G401 (cell line): ENCODE results near the gene IL24. TPM values are rescaled to one million over a fixed set of nuclear protein-coding genes. Genes with fewer than 3 reads are reported as not detected.

Experiments used
- DNase-seq: peaks from one replicate; pipeline ENCODE4 v3.0.0-alpha.2; 2015; ENCODE audit warnings: low spot score
- in situ Hi-C: cut with HindIII; loops from 2 replicates; pipeline ENCODE4 v1.10.0; 2016; ENCODE audit warnings: low sequenced_read_pairs, mixed read lengths
- total RNA-seq: library from RNA; depleted of rRNA; stranded (reverse); fragments of >200 nt; shearing (Covaris generic); gene quantifications from 2 replicates; pipeline ENCODE4 v1.2.3, GENCODE V29; 2014; rRNA removed

The IL24 gene
- total RNA-seq, 1 experiment from 2014 or later, result not detected

DNA sequence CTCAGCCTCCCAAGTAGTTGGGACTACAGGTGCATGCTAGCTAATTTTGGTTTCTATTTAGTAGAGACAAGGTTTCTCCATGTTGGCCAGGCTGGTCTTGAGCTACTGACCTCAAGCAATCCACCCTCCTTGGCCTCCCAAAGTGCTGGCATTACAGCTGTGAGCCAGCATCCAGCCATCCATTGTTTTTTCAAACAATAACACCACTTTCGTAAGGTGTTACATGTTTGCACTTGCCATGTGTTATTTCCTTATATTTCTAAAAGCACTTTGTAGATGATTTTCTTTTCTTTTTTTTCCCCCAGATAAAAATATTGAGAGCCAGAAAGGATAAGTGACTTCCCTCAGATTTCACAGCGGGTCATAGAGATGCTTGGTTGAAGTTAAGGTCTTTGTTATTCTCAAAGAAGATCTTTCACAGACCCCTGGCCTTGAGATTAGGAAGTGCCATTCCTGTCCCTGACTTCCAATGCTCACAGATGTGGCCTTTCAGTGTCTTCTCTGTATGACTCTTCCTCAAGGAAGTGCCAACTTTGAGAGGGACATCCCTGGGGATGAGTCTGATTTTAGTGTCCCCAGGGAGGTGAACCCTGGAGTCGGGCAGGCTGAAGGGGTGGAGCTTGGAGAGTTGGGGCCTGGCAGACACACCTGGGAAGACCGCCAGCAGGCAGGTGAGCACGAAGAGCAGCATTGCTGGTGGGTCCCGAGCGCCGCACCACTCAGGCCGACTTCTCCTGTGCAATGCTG lies 42.8 kb downstream of the IL24 start:
- in situ Hi-C loops, result no loop called here
- DNase-seq, result no peak

DNA sequence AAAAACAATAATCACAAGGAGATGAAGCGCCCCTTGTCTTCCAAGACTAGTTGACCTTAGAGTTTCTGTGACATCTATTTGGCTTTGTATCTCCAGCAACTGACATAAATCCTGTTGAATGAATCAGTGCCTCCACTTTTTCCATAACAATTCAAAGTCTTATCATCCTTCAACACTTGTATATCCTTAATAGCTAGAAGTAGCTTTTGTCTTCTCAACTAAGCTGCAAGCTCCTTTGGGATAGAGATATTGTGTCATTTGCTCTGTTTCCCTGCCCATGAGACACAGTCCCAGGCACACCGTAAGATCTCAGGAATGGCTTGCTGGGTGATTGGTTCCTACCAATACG lies 43.3 kb downstream of the IL24 start:
- in situ Hi-C loops, result no loop called here
- DNase-seq, result no peak

DNA sequence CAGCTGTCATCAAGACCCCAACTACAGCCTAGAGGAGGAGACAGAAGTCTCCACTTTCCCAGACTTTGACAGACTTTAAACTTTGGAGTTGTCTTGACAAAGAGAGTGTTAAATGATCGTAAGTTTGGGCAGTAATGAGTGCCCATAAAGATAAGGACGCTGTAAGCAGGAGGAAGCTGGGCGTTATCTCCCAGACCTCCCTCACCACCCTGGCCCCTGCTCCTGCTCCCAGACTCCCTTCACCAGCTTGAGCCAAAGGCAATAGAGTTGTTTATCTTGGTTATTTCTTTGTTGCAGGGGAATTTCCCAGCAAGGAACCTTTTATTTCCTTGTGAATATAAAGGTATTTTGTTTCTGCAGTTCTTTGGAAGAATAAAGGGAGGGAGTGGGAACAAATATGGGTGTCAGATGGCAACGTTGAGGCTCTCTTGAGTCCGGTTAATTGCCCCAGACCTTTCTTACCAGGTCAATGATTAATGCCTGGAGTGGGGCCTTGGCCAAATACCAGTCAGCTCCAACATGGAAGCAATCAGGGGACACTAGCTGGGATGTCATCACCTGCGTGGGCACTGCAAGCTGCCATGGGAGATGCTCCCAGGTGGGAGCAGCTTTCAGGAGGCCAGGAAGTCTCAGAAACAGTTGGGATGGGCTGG lies 44.6 kb downstream of the IL24 start:
- no peak for DNase-seq
- in situ Hi-C loops, result no loop called here

DNA sequence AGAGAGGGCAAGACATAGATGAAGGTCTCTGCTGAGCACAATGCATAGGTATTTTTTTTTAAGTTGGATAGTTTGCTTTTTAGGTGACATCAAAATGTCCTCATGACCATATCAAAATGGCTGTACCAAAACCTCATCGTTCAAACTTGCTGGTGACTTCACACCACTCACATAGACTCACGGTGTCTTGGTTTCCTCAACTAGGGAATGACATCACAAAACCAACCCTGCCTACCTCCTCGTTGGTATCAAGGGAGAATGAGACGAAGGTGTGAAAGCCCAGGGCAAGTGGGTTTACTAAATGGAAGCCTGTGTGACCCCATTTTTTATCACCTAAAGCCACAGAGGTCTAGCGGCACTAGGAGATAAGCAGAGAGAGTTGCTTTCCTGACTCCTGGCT lies 47.5 kb downstream of the IL24 start:
- in situ Hi-C loops, result no loop called here

DNA sequence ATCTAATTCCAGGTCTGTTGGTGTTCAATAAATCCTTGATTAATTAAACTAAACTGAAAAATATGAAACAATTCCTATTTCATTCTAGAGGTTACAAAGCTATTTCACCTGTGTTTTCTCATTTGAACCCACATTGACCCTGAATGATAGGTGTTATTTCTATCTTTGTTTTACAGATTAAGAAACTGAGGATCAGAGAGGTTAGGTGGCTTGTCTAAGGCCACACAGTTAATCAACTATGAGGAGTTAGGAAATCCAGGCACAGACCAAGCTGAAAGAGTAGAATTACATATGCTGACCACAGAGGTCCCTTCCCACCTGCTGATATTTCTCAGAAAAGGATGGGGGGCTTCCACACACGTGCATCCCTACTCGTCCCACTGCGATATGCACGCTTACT lies 48.5 kb downstream of the IL24 start:
- DNase-seq, result no peak
- in situ Hi-C loops, result no loop called here

More for the DNA sequence above, 47.5 kb downstream of the IL24 start:
- no peak for DNase-seq

DNA sequence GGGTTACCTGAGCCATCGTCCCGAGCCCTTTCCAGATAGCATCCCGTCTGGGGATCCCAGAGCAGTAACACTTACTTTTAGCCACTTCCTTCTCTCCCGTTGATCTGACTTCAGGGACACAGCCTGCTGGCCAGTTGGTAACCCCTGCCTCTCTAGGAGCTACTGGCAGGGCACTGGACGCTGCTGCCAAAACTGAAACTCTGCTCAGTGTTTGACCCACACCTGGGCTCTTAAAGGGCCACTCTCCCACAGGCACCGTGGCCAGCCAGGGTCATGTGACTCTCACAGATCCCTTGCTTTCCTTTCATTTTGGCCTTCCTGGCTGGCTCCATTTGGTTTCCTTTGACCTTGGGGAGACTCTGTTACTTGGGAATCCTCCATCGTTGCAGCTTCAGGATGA lies 49.0 kb downstream of the IL24 start, which contains the start of gene PIGR:
Gene PIGR (minus strand): TSS at position 206 of the 400 bp plus-strand sequence. CDS start 5,935 bp downstream, outside the sequence.
- DNase-seq, result no peak
- in situ Hi-C loops, result no loop called here

DNA sequence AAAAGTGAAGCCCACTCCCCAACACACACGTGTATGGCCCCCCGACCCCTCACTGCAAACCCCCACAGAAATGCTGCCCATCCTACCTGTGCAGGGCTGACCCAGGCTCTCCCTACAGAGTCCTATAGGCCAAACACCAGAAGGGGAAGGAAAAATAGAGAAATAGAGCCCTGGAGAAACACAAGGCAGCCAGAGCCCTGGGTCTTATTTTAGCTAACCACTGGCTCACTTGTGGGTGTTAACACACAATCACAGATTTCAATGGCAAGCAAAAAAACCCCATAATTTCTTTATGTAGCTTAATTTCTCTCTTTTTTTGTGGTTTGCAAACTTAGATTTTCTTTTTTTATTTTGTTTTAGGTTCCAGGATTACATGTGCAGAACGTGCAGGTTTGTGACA lies 50.0 kb downstream of the IL24 start:
- in situ Hi-C loops, result no loop called here
- no peak for DNase-seq

DNA sequence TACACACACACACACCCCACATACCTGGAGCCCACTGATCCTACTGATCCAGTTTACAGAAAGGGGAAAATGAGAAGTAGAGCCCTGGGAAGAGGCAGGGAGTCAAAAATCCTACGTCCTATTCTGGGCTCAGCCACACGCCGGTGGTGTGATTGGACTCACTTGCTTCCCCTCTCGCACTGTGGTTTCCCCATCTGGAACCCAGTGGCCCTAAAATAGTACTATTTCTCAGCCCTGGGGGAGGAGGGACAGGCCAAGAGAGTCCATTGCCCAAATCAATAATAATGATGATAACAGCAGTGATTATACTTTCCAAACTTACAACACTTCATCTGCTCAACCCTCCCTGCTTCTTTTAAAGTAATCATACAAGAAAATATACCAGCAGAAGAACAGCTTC lies 52.0 kb downstream of the IL24 start:
- DNase-seq, result no peak
- in situ Hi-C loops, result no loop called here

DNA sequence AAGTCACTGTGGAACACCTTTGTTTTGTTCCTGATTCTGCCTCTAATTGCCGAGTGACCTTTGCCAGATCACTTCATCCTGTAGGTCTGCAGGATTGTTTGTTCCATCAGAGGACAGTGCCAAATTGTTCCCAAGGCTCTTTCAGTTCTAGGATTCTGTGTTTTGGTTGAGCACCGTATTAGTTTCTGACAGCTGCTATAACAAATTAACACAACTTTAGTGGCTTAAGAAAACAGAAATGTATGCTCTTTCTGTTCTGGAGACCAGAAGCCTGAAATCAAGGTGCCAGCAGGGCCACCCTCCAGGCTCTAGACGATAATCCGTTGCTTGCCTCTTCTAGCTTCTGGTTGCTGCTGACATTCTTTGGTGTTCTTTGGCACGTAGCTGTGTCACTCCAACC lies 52.4 kb downstream of the IL24 start:
- no peak for DNase-seq
- in situ Hi-C loops, result no loop called here

DNA sequence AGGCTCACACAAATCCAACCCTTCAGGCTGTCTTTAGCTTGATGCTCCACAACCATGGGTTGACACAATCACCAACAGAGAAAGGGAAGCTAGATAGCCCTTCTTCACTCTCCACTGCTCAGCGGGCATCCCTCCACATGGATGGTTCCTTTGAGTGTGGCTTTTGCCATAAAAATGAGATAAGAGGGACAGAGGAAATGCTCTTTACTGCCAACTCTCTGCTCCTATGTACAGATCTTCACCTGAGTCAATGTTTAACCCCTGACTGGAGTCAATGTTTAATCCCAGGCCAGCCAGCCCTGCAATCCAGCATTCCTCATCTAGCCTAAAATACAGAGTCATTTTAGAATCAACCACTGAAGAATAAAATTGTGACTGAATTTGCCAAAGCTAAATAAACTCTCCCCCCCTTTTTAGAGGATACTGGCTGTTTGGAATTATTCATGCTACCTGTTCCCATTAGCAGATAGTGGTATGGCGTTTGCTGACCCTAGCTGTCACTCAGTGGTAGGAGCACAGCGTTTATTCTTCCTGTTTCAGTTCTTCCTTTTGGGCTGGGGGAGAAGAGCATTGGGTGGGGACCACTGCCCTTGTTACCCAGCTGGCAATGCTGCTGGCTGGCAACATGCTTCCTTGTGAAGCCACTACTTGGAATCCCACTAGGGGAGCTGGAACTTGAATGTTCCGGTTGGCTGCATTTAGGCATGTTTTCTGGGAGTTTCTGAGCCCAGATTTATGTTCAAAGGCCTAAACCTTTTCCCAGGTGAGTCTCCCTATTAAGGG lies 54.3 kb downstream of the IL24 start:
- no peak for DNase-seq
- in situ Hi-C loops, result no loop called here

DNA sequence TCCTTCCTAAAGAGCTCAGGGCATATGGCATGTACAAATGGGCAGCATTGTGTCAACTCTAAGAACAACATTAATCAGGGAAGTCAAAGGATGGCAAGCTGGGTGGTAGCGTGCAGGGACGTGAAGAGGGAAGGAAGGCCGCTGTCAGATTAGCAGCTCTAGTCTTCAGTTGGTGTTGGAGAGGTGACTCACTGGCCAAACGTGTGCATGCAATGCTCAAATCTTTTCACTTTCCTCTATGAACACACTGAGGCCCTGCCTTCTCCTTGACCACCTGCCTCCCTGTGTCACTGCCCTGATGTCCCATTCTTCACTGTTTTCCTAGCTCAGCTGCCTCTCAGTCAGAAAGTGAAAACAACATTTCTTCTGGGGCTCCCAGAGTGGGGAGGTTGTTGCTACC lies 54.9 kb downstream of the IL24 start:
- in situ Hi-C loops, result no loop called here
- DNase-seq, result no peak

DNA sequence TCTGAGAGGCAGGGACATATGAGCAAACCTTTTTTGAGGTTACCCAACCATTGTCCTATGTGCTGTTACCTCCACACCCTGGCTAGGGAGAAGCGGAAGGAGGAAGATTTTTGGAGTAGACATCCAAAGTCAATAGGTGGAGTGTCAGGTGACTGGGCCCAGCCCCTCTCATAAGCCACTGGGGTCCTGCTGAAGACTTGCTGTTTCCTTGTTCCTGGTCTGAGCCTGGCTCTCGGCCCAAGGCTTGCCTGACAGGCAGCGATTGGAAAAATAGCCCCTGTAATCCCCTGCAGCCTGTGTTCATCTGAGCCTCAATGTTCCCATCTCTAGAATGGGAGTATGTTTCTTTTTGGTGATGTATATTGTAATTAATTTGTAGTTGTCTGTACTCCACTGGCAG lies 55.9 kb downstream of the IL24 start:
- in situ Hi-C loops, result no loop called here
- no peak for DNase-seq

DNA sequence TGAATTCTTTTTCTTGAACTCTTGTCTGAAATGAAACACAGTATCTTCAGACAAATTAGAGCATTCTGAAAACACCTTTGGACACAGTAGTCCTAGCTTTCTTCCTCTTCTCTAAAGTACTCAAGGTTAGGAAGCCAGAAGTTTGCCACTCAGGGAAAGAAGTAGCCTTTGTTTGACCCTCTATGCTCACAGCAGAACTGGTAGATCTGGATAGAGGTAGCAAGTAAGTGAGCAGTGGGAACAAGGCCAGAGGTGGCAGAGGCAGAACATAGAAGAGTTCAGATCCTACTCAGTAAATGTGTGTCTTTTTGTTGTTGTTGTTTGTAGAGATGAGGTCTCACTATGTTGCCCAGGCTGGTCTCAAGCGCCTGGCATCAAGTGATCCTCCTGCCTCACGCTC lies 56.4 kb downstream of the IL24 start:
- DNase-seq, result no peak
- in situ Hi-C loops, result no loop called here

Other genes with a start within 250 kb of the IL24 start
- gene MAPKAPK2, start 212.5 kb upstream of the IL24 start, total RNA-seq, result 25.7 and 32.7 TPM in 2 replicates
- not detected in 2 replicates for gene IL19, start 126.7 kb upstream of the IL24 start, total RNA-seq
- gene IL10, start 124.9 kb upstream of the IL24 start, total RNA-seq, result not detected in 2 replicates
- not detected in 2 replicates for gene IL20, start 31.8 kb upstream of the IL24 start, total RNA-seq
- gene FCMR, start 24.5 kb downstream of the IL24 start, total RNA-seq, result not detected in 2 replicates
- gene PIGR, start 49.0 kb downstream of the IL24 start, total RNA-seq, result not detected in 2 replicates
- not detected in 2 replicates for gene FCAMR, start 73.0 kb downstream of the IL24 start, total RNA-seq
- gene C1orf116, start 135.3 kb downstream of the IL24 start, total RNA-seq, result not detected in 2 replicates
- gene YOD1, start 153.8 kb downstream of the IL24 start, total RNA-seq, result 9.6 and 14.9 TPM in 2 replicates
- gene PFKFB2, start 155.8 kb downstream of the IL24 start, total RNA-seq, result 18.8 and 25.6 TPM in 2 replicates
- gene C4BPB, start 191.4 kb downstream of the IL24 start, total RNA-seq, result not detected in 2 replicates
- not detected in 2 replicates for gene C4BPA, start 206.8 kb downstream of the IL24 start, total RNA-seq